GM18498 (cell line): Measurements from ENCODE around the gene CCT2.

Source experiments
- ATAC-seq: cut with Tn5 transposase; IDR thresholded peaks from one replicate; pipeline ENCODE4 v1.9.1; 2021; ENCODE audit warnings: mild to moderate bottlenecking, moderate library complexity; ENCODE audit not compliant: unreplicated experiment

The CCT2 gene

GRCh38 chr12:69585189-69586062 lies at the start of gene CCT2:
Gene CCT2, plus strand, starts transcription at chr12:69585459. Its CDS starts 63 bp downstream, at chr12:69585522.
- ATAC-seq: peak; percentile 97

GRCh38 chr12:69540987-69541386 lies 44.3 kb upstream of the CCT2 start:
- no peak for ATAC-seq

- ATAC-seq: no peak
These were observed 41.2 kb upstream of the CCT2 start for GRCh38 chr12:69544087-69544486.

- no peak for ATAC-seq
These were observed 40.2 kb upstream of the CCT2 start for GRCh38 chr12:69545081-69545480.

GRCh38 chr12:69546693-69547438 lies 38.4 kb upstream of the CCT2 start:
- peak; percentile 69 for ATAC-seq

- no peak for ATAC-seq
These were observed 36.6 kb upstream of the CCT2 start for GRCh38 chr12:69548687-69549086.

GRCh38 chr12:69550569-69551350 lies 34.5 kb upstream of the CCT2 start:
- ATAC-seq: no peak

- no peak for ATAC-seq
These were observed 31.5 kb upstream of the CCT2 start for GRCh38 chr12:69553628-69554248.

GRCh38 chr12:69555461-69555860 lies 29.8 kb upstream of the CCT2 start:
- no peak for ATAC-seq

GRCh38 chr12:69556383-69556782 lies 28.9 kb upstream of the CCT2 start:
- ATAC-seq: no peak

GRCh38 chr12:69563166-69563762 lies 22.0 kb upstream of the CCT2 start:
- ATAC-seq: no peak

GRCh38 chr12:69566603-69567002 lies 18.7 kb upstream of the CCT2 start:
- no peak for ATAC-seq

- no peak for ATAC-seq
These were observed 16.0 kb upstream of the CCT2 start for GRCh38 chr12:69569236-69569635.

- ATAC-seq: no peak
These were observed 15.2 kb upstream of the CCT2 start for GRCh38 chr12:69570000-69570516.

- peak; percentile 76 for ATAC-seq
These were observed 14.5 kb upstream of the CCT2 start for GRCh38 chr12:69570545-69571399.

- ATAC-seq: no peak
These were observed 9.9 kb upstream of the CCT2 start for GRCh38 chr12:69575346-69575745.

- no peak for ATAC-seq
These were observed 7.0 kb upstream of the CCT2 start for GRCh38 chr12:69578283-69578682.

GRCh38 chr12:69579029-69579428 lies 6.2 kb upstream of the CCT2 start:
- no peak for ATAC-seq

GRCh38 chr12:69580074-69580473 lies 5.2 kb upstream of the CCT2 start:
- no peak for ATAC-seq
